Hematopoietic multipotent progenitor cell treated with erythropoietin and hydrocortisone succinate and interleukin-3 and kit ligand, for 4 days (in vitro differentiated cells): ENCODE measurements around the gene RPL22L1.
"Not testable (repeated sequence)": the region's sequence is repeated elsewhere in the genome, so short reads cannot be mapped to it uniquely, and the experiment has no call there.

Experiments used
- DNase-seq: peaks from one replicate; pipeline ENCODE4 v3.0.0-alpha.2; 2015

Gene RPL22L1

DNA sequence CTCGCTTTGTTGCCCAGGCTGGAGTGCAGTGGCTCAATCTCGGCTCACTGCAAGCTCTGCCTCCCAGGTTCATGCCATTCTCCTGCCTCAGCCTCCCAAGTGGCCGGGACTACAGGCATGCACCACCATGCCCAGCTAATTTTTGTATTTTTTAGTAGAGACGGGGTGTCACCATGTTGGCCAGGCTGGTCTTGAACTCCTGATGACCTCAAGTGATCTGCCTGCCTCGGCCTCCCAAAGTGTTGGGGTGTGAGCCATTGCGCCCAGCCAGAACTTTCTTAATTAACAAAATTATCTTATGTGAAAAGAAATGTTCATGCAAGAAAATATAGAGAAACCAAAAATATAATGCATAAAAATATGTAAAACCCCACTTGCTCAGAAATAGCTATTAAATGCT lies 7.3 kb upstream of the RPL22L1 start:
- not testable (repeated sequence) for DNase-seq

- no peak for DNase-seq
Observed at GRCh38 chr3:170876537-170876936, 6.5 kb upstream of the RPL22L1 start.

DNA sequence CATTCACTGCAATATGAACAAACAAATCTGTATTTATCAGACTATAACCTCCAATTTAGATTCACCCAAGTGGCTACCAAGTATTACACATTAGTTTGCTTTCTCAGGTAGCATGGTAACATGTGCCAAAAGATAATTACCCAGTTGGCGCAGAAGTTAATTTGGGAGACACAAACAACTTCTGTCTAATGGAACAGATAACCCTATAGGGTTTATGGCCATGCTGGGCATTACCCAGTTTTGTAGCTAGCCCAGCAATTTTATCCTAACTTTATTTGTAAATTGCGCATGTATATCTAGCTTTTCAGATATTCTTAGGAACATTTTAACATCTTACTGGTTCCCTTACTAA lies 780 bp downstream of the RPL22L1 start:
- peak; percentile 44 for DNase-seq

DNA sequence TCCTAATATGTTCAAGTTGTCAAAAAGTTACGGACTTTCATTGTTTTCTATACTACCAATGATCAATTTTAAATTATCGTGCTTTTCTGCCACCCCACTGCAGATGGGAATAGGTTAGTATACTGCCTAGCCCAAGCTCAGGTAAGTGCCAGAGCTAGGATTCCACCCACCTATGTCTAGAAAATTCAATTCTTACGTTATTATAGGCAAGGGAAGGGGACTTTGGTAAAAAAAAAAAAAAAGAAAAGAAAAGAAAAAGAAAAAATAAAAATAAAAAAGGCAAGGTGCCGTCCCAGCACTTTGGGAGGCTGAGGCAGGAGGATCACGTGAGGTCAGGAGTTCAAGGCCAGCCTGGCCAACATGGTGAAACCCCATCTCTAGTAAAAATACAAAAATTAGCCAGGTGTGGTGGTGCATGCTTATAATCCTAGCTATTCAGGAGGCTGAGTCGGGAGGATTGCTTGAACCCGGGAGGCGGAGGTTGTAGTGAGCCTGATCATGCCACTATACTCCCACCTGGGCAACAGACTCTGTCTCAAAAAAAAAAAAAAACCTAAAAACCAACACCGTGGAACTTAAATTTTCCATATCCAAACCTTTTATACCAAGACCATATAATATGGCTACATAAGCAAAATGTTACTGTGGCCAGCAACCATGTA lies 1.3 kb downstream of the RPL22L1 start:
- peak; percentile 29 for DNase-seq

GRCh38 chr3:170867143-170867937 lies 2.7 kb downstream of the RPL22L1 start:
- peak; percentile 77 for DNase-seq

- DNase-seq, result no peak
Observed at GRCh38 chr3:170866499-170866898, 3.5 kb downstream of the RPL22L1 start.

DNA sequence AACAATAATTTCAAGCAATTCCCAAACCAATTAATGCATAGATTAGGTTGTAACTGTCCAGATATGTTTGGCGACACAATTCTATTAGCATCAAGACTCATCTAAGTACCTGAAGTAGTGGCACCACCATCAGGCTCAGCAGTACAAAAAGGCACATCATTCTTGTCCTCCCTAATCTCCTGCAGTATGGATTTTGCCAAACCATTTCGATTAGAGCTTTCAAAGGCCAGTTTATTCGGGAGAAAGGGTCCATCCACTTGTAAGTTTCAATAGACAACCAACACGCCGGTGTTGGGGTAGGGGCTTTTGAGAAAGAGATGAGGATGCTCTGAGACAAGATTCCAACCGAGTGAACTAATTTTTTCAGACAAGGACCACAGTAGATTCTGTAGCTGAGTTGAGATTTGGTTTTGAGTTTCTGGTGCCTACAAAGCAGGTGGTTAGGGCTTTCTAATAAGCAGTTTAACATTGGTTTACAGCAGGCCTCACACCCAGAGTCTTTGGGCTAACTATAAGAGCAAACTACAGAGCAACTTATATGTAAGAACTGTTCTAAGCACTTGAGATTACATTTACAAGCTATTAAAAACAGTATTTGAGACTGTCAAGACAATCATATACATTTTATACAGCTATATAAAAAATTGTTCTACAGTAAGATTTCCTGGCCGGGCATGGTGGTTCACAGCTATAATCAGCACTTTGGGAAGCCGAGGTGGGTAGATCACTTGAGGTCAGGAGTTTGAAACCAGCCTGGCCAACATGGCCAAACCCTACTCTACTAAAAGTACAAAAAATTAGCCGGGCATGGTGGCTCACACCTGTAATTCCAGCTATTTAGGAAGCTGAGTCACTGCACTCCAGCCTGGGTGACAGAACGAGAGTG lies 4.5 kb downstream of the RPL22L1 start:
- peak; percentile 44 for DNase-seq

DNA sequence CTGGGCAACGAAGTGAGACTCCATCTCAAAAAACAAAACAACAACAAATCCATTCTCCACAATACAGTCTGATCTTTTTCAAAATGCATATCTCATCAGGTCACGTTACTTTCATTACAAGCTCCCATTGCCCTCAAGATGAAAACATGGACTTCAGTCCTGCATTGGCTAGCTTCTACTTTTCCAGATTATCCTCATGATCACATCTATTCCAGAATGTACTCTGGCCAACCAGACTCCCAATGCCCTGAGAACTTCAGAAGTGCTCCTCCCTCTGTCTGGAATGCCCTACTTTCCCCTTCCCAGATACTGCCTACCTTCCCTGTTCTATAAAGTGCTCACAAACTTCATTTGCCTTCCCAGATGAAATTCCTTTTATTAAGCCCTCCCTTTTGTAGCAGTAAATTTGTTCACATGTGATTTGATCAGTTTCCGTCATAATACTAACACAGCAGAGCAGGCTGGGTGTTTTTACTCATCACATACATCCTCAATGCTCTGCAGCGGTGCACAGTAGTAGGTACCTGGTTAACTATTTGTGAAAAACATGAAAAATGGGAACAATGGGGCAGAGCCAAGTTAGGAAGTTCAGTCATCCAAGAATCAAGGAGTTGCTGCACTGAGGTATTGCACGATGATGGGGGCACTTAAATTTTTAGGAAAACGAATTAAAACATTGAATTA lies 5.3 kb downstream of the RPL22L1 start:
- DNase-seq, result peak; percentile 30

- no peak for DNase-seq
Observed at GRCh38 chr3:170863816-170864215, 6.2 kb downstream of the RPL22L1 start.

DNA sequence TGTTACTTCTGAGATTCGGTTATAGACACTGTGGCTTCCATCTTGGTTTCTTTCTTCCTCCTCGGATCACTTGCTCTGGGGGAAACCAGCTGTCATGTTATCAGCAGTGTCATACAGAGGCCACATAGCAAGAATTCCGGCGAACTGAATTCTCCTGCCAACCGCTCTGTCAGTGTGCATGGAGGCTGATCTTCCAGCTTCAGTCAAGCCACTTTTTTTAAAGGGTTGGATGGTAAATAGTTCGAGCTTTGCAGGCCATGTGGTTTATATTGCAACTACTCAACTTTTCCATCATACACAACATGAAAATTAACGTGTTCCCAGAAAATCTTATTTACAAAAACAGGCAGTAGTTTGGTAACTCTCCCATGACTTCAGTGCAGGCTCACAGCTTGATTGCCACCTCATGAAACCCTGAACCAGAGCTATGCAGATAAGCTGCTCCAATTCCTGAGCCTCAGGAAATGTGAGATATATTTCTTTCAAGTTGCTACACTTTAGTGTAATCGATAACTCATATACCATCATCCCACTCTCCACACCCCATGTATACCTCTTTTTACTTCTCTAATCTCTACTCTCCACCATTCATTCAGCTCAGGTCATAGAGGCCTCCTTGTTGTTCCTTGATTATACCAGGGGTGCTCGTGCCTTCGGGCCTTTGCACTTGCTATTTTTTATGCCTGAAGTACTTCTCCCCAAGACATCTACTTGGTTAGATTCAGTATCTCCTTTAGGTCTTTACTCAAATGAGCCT lies 7.2 kb downstream of the RPL22L1 start:
- DNase-seq, result no peak

DNA sequence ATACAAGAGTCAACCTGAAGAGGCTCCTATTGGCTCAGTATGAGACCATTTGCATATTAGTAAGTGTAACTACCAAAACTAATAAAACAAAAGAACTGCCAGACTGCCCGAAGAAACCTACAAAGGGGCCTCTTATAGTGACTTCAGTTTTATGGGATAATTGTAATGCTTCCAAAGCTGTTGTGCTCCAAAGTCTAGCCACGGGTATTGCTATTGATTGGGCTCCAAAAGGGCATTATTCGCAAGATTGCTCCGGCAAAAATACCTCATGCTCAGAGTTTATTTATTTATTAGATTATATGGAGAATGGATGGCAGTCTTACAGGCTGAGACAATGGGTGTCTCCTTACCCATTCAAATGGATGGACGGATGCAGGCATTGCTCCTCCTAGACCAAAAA lies 11.4 kb downstream of the RPL22L1 start:
- no peak for DNase-seq

GRCh38 chr3:170852324-170852723 lies 17.7 kb downstream of the RPL22L1 start:
- no peak for DNase-seq

DNA sequence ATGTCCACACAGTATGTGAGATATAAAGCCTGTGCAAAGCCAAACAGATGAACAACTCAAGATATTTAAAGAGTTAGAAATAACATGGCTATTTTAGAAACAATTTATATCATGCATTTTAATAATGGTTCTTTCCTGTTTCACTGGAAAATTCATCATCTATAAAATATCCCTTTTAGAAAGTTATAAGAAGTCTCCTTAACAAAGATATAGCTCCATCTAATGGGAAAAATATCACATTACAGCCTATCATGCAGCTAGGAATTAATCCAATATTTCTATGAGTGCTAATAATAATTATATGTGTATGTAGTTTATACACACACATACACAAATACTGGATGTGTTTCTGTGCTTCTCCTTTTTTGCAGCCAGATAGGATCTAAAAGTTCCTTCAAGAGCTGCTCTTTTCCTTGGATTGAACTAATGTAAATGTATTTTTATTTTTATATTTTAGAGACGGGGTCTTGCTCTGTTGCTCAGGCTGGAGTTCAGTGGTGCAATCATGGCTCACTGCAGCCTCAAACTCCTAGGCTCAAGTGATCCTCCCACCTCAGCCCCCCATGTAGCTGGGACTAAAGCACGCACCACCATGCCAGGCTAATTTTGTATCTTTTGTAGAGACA lies 21.6 kb downstream of the RPL22L1 start:
- DNase-seq, result peak; percentile 55

DNA sequence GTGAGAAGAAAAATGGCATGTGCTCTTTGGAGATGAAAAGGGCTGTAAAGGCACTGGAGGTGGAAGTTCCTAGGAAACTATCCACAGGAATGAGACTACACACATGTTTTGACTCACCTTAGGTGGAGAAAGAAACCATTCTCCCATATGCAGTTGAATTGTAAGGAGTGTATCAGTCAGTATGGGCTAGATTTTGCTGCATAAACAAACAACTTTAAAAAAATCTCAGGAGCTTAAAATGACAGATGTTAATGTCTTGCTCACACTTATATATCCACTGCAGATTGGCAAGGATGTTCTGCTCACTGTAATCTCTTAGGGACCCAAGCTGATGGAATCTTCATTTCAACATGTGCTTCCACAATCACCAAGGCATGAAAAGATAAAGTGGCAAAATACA lies 25.6 kb downstream of the RPL22L1 start:
- DNase-seq, result no peak

DNA sequence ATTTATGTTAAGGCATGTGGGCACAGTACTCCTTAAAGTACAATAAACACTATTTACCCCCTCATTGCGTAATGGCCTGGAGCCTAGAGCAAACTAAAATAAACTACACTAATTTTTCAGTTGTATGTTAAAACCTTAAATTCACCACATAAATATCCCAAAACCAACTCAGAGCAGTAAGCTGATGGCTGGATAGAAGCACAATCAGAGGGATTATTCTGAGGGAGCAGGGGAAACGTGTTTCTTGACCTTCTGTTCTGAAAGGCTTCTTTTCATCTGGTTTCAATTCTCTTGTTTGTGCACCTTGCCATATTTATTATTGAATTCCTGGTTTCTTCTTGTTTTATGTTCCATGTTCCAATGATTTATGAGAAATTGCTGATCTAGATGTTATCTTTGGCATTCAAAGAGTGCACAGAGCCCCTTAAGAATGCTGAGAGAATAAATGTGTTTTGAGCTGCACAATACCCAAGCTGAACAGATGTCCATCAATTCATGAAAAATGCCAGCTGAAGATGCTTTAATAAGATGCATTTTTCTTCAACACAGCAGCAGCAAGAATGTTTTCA lies 29.6 kb downstream of the RPL22L1 start:
- DNase-seq, result no peak

- DNase-seq, result no peak
Observed at GRCh38 chr3:170839518-170840100, 30.4 kb downstream of the RPL22L1 start.

DNA sequence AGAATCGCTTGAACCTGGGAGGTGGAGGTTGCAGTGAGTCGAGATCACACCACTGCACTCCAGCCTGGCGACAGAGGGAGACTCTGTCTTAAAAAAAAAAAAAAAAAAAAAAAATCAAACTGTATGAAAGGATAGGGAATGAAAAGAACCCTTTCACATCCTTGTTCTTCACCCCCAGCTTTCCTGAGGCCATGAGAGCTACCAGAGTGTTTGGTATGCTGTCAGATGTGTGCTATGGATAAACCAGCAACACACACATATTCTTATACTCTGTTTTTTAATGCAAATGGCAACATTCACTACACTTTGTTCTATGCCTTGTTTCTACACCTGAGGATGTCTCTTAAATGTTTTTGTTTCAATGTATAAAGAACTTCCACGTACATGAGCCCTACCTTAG lies 33.5 kb downstream of the RPL22L1 start:
- DNase-seq, result no peak

GRCh38 chr3:170835336-170835735 lies 34.7 kb downstream of the RPL22L1 start:
- DNase-seq, result no peak

- no peak for DNase-seq
Observed at GRCh38 chr3:170830580-170830979, 39.4 kb downstream of the RPL22L1 start.

DNA sequence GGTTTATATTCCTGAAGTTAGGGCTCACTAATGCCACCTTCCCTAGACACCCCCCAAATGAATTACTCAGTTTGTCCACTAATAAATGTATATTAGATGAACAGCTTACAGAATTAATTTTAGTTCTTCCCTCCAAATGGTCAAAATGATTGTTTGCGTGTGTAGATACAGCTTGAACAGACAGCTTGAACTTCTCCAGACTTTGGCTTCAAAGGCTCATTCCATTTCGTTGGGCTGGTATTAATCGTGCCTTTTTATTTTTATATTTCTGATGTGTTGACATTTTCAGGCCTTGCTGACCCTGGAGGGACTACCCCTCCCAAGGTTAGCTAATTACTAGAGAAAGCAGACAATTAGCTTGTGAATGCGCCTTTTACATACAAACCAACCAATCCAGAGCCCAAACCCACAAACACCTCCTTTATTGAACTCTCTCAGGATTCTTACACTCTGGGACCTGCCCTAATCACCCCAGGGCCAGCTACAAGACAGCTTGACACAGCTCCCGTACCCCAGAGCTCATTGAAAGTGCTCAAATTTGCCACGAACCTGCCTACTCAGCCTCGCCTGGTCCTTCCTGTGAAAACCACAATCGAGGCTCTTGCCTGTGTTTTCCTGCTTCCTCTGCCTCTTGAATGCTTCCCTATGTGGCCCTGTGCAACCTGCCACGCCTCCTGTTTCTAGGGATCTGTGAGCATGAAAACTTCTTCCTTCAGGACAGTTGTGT lies 40.3 kb downstream of the RPL22L1 start:
- no peak for DNase-seq
